G401.6 (cell line): ENCODE results near the gene RHBDF2.
A peak's percentile ranks its signal among the peaks of the same experiment; 100 is the strongest.
"Not testable (repeated sequence)": the region's sequence is repeated elsewhere in the genome, so short reads cannot be mapped to it uniquely, and the experiment has no call there.

Experiments used
- FAIRE-seq: peaks from 2 replicates; lab custom pipeline; 2012; peaks lifted over from hg19 to GRCh38; lab: Jason Lieb, UNC

Gene RHBDF2

GRCh38 chr17:76524598-76525512, 23.6 kb upstream of the RHBDF2 start:
- no peak for FAIRE-seq

GRCh38 chr17:76523084-76524037, 22.1 kb upstream of the RHBDF2 start:
- no peak for FAIRE-seq

- FAIRE-seq: not testable (repeated sequence)
These were observed 20.5 kb upstream of the RHBDF2 start for GRCh38 chr17:76521683-76522082.

GRCh38 chr17:76521262-76521661, 20.0 kb upstream of the RHBDF2 start:
- FAIRE-seq: no peak

GRCh38 chr17:76519048-76519966, 18.1 kb upstream of the RHBDF2 start:
- FAIRE-seq: no peak

GRCh38 chr17:76517638-76518038, 16.4 kb upstream of the RHBDF2 start:
- FAIRE-seq: no peak

- no peak for FAIRE-seq
These were observed 14.2 kb upstream of the RHBDF2 start for GRCh38 chr17:76515274-76515949.

- not testable (repeated sequence) for FAIRE-seq
These were observed 13.1 kb upstream of the RHBDF2 start for GRCh38 chr17:76514355-76514754.

- no peak for FAIRE-seq
These were observed 12.1 kb upstream of the RHBDF2 start for GRCh38 chr17:76513306-76513692.

- FAIRE-seq: no peak
These were observed 11.4 kb upstream of the RHBDF2 start for GRCh38 chr17:76512366-76513305.

- FAIRE-seq: no peak
These were observed 10.6 kb upstream of the RHBDF2 start for GRCh38 chr17:76511668-76512365.

- no peak for FAIRE-seq
These were observed 9.6 kb upstream of the RHBDF2 start for GRCh38 chr17:76510831-76511244.

- not testable (repeated sequence) for FAIRE-seq
These were observed 7.3 kb upstream of the RHBDF2 start for GRCh38 chr17:76508472-76509063.

GRCh38 chr17:76506408-76507345, 5.5 kb upstream of the RHBDF2 start:
- FAIRE-seq: peak; percentile 17

- FAIRE-seq: no peak
These were observed 2.9 kb upstream of the RHBDF2 start for GRCh38 chr17:76504117-76504516.

- no peak for FAIRE-seq
These were observed 1.4 kb upstream of the RHBDF2 start for GRCh38 chr17:76502341-76503211.

- no peak for FAIRE-seq
These were observed 644 bp upstream of the RHBDF2 start for GRCh38 chr17:76501827-76502307.
